DND-41 (cell line): ENCODE measurements around the gene GYG2.

ENCODE experiments used
- ATAC-seq: fragments of 200-7000 bp; cut with Tn5 transposase; 3 replicates; pipeline ENCODE4 v1.9.1; 2021; ENCODE audit warnings: low read depth; ENCODE audit not compliant: insufficient read depth
- DNase-seq: peaks from one replicate; pipeline ENCODE4 v3.0.0-alpha.2; 2020
- H2AFZ ChIP-seq: 2 replicates; pipeline ENCODE4 v1.6.0; 2012; ENCODE audit warnings: low read depth, low read length
- H3K27ac ChIP-seq: 2 replicates; pipeline ENCODE4 v1.5.1; 2012; ENCODE audit warnings: low read length, inconsistent platforms
- H3K27me3 ChIP-seq: fragments of 200-600 bp; sonication (generic); 2 replicates; pipeline ENCODE4 v1.6.0; 2012; ENCODE audit warnings: low read length, mild to moderate bottlenecking, inconsistent platforms; ENCODE audit not compliant: insufficient read depth, poor library complexity
- H3K36me3 ChIP-seq: 2 replicates; pipeline ENCODE4 v1.5.1; 2012; ENCODE audit warnings: low read length, inconsistent platforms; ENCODE audit not compliant: insufficient read depth
- H3K4me1 ChIP-seq: 2 replicates; pipeline ENCODE4 v1.5.1; 2012; ENCODE audit warnings: mild to moderate bottlenecking, low read length; ENCODE audit not compliant: insufficient read depth
- H3K4me2 ChIP-seq: 2 replicates; pipeline ENCODE4 v1.6.0; 2012; ENCODE audit warnings: mild to moderate bottlenecking, moderate library complexity, low read length, inconsistent platforms; ENCODE audit not compliant: insufficient read depth
- H3K4me3 ChIP-seq, 2 experiments: fragments of 200-600 bp in 1 of 2; shearing (Covaris generic) in 1 of 2; 2 replicates each; pipeline ENCODE4 v1.5.1; 2012 to 2016; ENCODE audit warnings: inconsistent platforms in 2 of 2, low read length in 2 of 2, mild to moderate bottlenecking in 2 of 2, low read depth in 1 of 2, moderate library complexity in 1 of 2
- H3K79me2 ChIP-seq: 2 replicates; pipeline ENCODE4 v1.6.0; 2012; ENCODE audit warnings: low read length, inconsistent platforms; ENCODE audit not compliant: insufficient read depth
- H3K9ac ChIP-seq: 2 replicates; pipeline ENCODE4 v1.6.0; 2012; ENCODE audit warnings: low read depth, mild to moderate bottlenecking, inconsistent platforms, low read length, moderate library complexity
- H3K9me3 ChIP-seq: 2 replicates; pipeline ENCODE4 v1.5.1; 2012; ENCODE audit warnings: low read length, moderate library complexity, mild to moderate bottlenecking, inconsistent platforms; ENCODE audit not compliant: insufficient read depth, severe bottlenecking
- H4K20me1 ChIP-seq: 2 replicates; pipeline ENCODE4 v1.6.0; 2012; ENCODE audit warnings: low read length; ENCODE audit not compliant: insufficient read depth
- CTCF ChIP-seq: IDR thresholded peaks from 2 replicates; pipeline ENCODE4 v1.5.1; 2012; ENCODE audit warnings: borderline replicate concordance, low read length, moderate library complexity, mild to moderate bottlenecking; ENCODE audit not compliant: poor library complexity, severe bottlenecking; ENCODE audit errors: extremely low read depth
- EZH2 ChIP-seq: IDR thresholded peaks from 3 replicates; pipeline ENCODE4 v1.6.1; 2012; ENCODE audit warnings: borderline replicate concordance, low read depth, mild to moderate bottlenecking, moderate library complexity, low read length, inconsistent platforms; ENCODE audit not compliant: severe bottlenecking

The GYG2 gene

GRCh38 chrX:2862404-2862803 lies 33.7 kb downstream of the GYG2 start:
- Histone ChIP-seq H3K36me3 (no peaks in the 10 kb centered on the region), H2AFZ (no peak overlapping the region), H3K27ac (no peak overlapping the region), H3K4me3 (no peak overlapping the region), H3K27me3 (no peaks in the 10 kb centered on the region), H3K9me3 (no peaks in the 10 kb centered on the region), H4K20me1 (no peaks in the 10 kb centered on the region), H3K4me1 (no peaks in the 10 kb centered on the region), H3K9ac (no peak overlapping the region), H3K4me2 (no peak overlapping the region), H3K79me2 (no peaks in the 10 kb centered on the region)
- no peak for TF ChIP-seq CTCF
- DNase-seq (no peak), ATAC-seq (no peak)

GRCh38 chrX:2863646-2864045 lies 34.9 kb downstream of the GYG2 start:
- no peak for TF ChIP-seq EZH2
- TF ChIP-seq CTCF, result no peak
- no peak for DNase-seq

GRCh38 chrX:2867206-2867605 lies 38.5 kb downstream of the GYG2 start:
- no peak overlapping the region for H3K27ac ChIP-seq
- H3K36me3 ChIP-seq, result no peaks in the 10 kb centered on the region
- no peak overlapping the region for H2AFZ ChIP-seq
- H3K79me2 ChIP-seq, result no peaks in the 10 kb centered on the region
- no peak for TF ChIP-seq EZH2
- no peak for TF ChIP-seq CTCF
- H3K4me2 ChIP-seq, result no peak overlapping the region
- no peaks in the 10 kb centered on the region for H4K20me1 ChIP-seq
- H3K9ac ChIP-seq, result no peak overlapping the region
- no peak for DNase-seq
- H3K4me1 ChIP-seq, result no peaks in the 10 kb centered on the region
- no peak for ATAC-seq
- H3K27me3 ChIP-seq, result no peaks in the 10 kb centered on the region
- H3K4me3 ChIP-seq, result no peak overlapping the region
- no peaks in the 10 kb centered on the region for H3K9me3 ChIP-seq

More at GRCh38 chrX:2863646-2864045, 34.9 kb downstream of the GYG2 start:
- H3K4me1 ChIP-seq, result no peaks in the 10 kb centered on the region
- no peaks in the 10 kb centered on the region for H3K27me3 ChIP-seq
- no peak overlapping the region for H3K27ac ChIP-seq
- ATAC-seq, result no peak
- H3K9me3 ChIP-seq, result no peaks in the 10 kb centered on the region
- no peaks in the 10 kb centered on the region for H4K20me1 ChIP-seq
- no peak overlapping the region for H3K4me2 ChIP-seq
- H3K4me3 ChIP-seq, result no peak overlapping the region
- no peaks in the 10 kb centered on the region for H3K36me3 ChIP-seq
- no peak overlapping the region for H3K9ac ChIP-seq
- H3K79me2 ChIP-seq, result no peaks in the 10 kb centered on the region
- H2AFZ ChIP-seq, result no peak overlapping the region

GRCh38 chrX:2870650-2871049 lies 41.9 kb downstream of the GYG2 start:
- H3K79me2 ChIP-seq, result no peaks in the 10 kb centered on the region
- no peaks in the 10 kb centered on the region for H3K36me3 ChIP-seq
- H3K4me3 ChIP-seq, result no peak overlapping the region
- H3K9ac ChIP-seq, result no peak overlapping the region
- H2AFZ ChIP-seq, result no peak overlapping the region
- no peak overlapping the region for H3K27ac ChIP-seq
- H4K20me1 ChIP-seq, result no peaks in the 10 kb centered on the region
- TF ChIP-seq EZH2, result no peak
- TF ChIP-seq CTCF, result no peak
- DNase-seq, result no peak
- H3K4me1 ChIP-seq, result no peaks in the 10 kb centered on the region
- H3K9me3 ChIP-seq, result no peaks in the 10 kb centered on the region
- ATAC-seq, result no peak
- H3K27me3 ChIP-seq, result no peaks in the 10 kb centered on the region
- H3K4me2 ChIP-seq, result no peak overlapping the region
